OCI-LY3 (cell line): ENCODE results near the gene VSX2.

Source experiments
- H2AFZ ChIP-seq: fragments of 200-600, 300-600 bp; shearing (Covaris generic); 2 replicates; pipeline ENCODE4 v1.6.0; 2014; ENCODE audit warnings: antibody characterized with exemption, low read depth, low read length
- H3K27ac ChIP-seq: fragments of 200-600, 300-600 bp; sonication (generic); 2 replicates; pipeline ENCODE4 v1.5.1; 2014; ENCODE audit warnings: mild to moderate bottlenecking, low read length, moderate library complexity, mixed read lengths
- H3K27me3 ChIP-seq: fragments of 200-600, 300-600 bp; sonication (generic); 2 replicates; pipeline ENCODE4 v1.6.1; 2014; ENCODE audit warnings: low read depth, low read length, mixed read lengths
- H3K36me3 ChIP-seq: fragments of 200-600, 300-600 bp; sonication (generic); replicated peaks from 2 replicates; pipeline ENCODE3; 2014; ENCODE audit warnings: low read depth, low read length, mixed read lengths
- H3K4me1 ChIP-seq: fragments of 300-600, 200-600 bp; sonication (generic); 2 replicates; pipeline ENCODE4 v1.6.1; 2014; ENCODE audit warnings: low read length, mixed read lengths
- H3K4me2 ChIP-seq: fragments of 200-600, 300-600 bp; sonication (generic); 2 replicates; pipeline ENCODE4 v1.6.1; 2014; ENCODE audit warnings: low read length, mixed read lengths
- H3K4me3 ChIP-seq: fragments of 300-600, 200-600 bp; sonication (generic); 2 replicates; pipeline ENCODE4 v1.5.1; 2014; ENCODE audit warnings: antibody characterized with exemption, mild to moderate bottlenecking, low read length, moderate library complexity
- H3K79me2 ChIP-seq: fragments of 300-600, 200-600 bp; shearing (Covaris generic); 2 replicates; pipeline ENCODE4 v1.6.1; 2014; ENCODE audit warnings: mild to moderate bottlenecking, low read length, mixed read lengths
- H3K9ac ChIP-seq: fragments of 300-600, 200-600 bp; shearing (Covaris generic); 2 replicates; pipeline ENCODE4 v1.6.0; 2014; ENCODE audit warnings: mild to moderate bottlenecking, low read length, moderate library complexity
- H3K9me3 ChIP-seq: fragments of 200-600, 300-600 bp; shearing (Covaris generic); 2 replicates; pipeline ENCODE4 v1.6.1; 2014; ENCODE audit warnings: low read length, mixed read lengths; ENCODE audit not compliant: insufficient read depth
- H4K20me1 ChIP-seq: fragments of 200-600, 300-600 bp; sonication (generic); 2 replicates; pipeline ENCODE4 v1.6.1; 2016; ENCODE audit warnings: low read length, mixed read lengths; ENCODE audit not compliant: insufficient read depth
- CTCF ChIP-seq: fragments of 200-600, 300-600 bp; sonication (generic); IDR thresholded peaks from 2 replicates; pipeline ENCODE4 v1.5.1; 2014; ENCODE audit warnings: antibody characterized with exemption, low read length, low read depth
- EZH2phosphoT487 ChIP-seq: fragments of 200-600 bp; shearing (Covaris generic); IDR thresholded peaks from 2 replicates; pipeline ENCODE4 v1.6.1; 2018; ENCODE audit warnings: antibody characterized with exemption, mixed run types, low read depth

Gene VSX2

GRCh38 chr14:74219277-74220205 lies 19.7 kb upstream of the VSX2 start:
- Histone ChIP-seq H3K9me3 (no peaks in the 10 kb centered on the region), H3K36me3 (no peaks in the 10 kb centered on the region), H3K4me1 (peaks cover 3% of the 10 kb centered on the region; the same call in 1 of the 2 replicates), H3K4me2 (no peak overlapping the region), H3K4me3 (no peak overlapping the region), H2AFZ (no peak overlapping the region), H3K27ac (no peak overlapping the region), H4K20me1 (no peaks in the 10 kb centered on the region), H3K79me2 (no peaks in the 10 kb centered on the region), H3K27me3 (no peaks in the 10 kb centered on the region; the same call in 1 of the 2 replicates), H3K9ac (no peak overlapping the region)
- TF ChIP-seq EZH2phosphoT487 (no peak), CTCF (no peak)

- no peak overlapping the region for H3K4me3 ChIP-seq
- no peak overlapping the region for H2AFZ ChIP-seq
- no peaks in the 10 kb centered on the region for H4K20me1 ChIP-seq
- H3K9ac ChIP-seq: no peak overlapping the region
- H3K79me2 ChIP-seq: no peaks in the 10 kb centered on the region
- H3K4me1 ChIP-seq: peaks cover 3% of the 10 kb centered on the region; the same call in 1 of the 2 replicates
- H3K4me2 ChIP-seq: no peak overlapping the region
- TF ChIP-seq CTCF: no peak
- no peak for TF ChIP-seq EZH2phosphoT487
- no peak overlapping the region for H3K27ac ChIP-seq
- no peaks in the 10 kb centered on the region for H3K36me3 ChIP-seq
- no peaks in the 10 kb centered on the region for H3K9me3 ChIP-seq
- no peaks in the 10 kb centered on the region; the same call in 1 of the 2 replicates for H3K27me3 ChIP-seq
These were observed 18.3 kb upstream of the VSX2 start for GRCh38 chr14:74220991-74221390.

- Histone ChIP-seq H4K20me1 (no peaks in the 10 kb centered on the region), H3K4me3 (no peak overlapping the region), H3K4me2 (no peak overlapping the region), H2AFZ (no peak overlapping the region), H3K9me3 (no peaks in the 10 kb centered on the region), H3K36me3 (no peaks in the 10 kb centered on the region), H3K27ac (no peak overlapping the region), H3K79me2 (no peaks in the 10 kb centered on the region), H3K4me1 (peaks cover 3% of the 10 kb centered on the region; the same call in 1 of the 2 replicates), H3K9ac (no peak overlapping the region), H3K27me3 (no peaks in the 10 kb centered on the region; the same call in 1 of the 2 replicates)
- TF ChIP-seq CTCF (no peak), EZH2phosphoT487 (no peak)
These were observed 17.5 kb upstream of the VSX2 start for GRCh38 chr14:74221741-74222140.

- no peaks in the 10 kb centered on the region; the same call in 1 of the 2 replicates for H3K27me3 ChIP-seq
- no peaks in the 10 kb centered on the region for H3K36me3 ChIP-seq
- no peaks in the 10 kb centered on the region for H3K79me2 ChIP-seq
- no peak overlapping the region for H3K4me2 ChIP-seq
- H3K9me3 ChIP-seq: no peaks in the 10 kb centered on the region
- H3K9ac ChIP-seq: no peak overlapping the region
- peaks cover 2% of the 10 kb centered on the region; the same call in 1 of the 2 replicates for H3K4me1 ChIP-seq
- H3K27ac ChIP-seq: no peak overlapping the region
- no peak overlapping the region for H3K4me3 ChIP-seq
- no peak for TF ChIP-seq EZH2phosphoT487
- H4K20me1 ChIP-seq: no peaks in the 10 kb centered on the region
- no peak overlapping the region for H2AFZ ChIP-seq
These were observed 16.2 kb upstream of the VSX2 start for GRCh38 chr14:74223016-74223415.
